ENCODE results near the gene NAALADL2.

Gene NAALADL2

GRCh38 chr3:175329373-175329772, 470.2 kb downstream of the NAALADL2 start:
- no peak overlapping the region for H3K4me3 ChIP-seq (ENCODE audit: low read depth, low read length)
- in situ Hi-C loops (cut with HindIII; ENCODE audit: low sequenced_read_pairs) = no loop called here
- TF ChIP-seq CTCF (IDR thresholded peaks at IDR 0.05; ENCODE audit: low read depth, low read length) = no peak
- DNase-seq (ENCODE audit: low read depth, low spot score) = no peak

GRCh38 chr3:175335229-175335628, 476.1 kb downstream of the NAALADL2 start:
- in situ Hi-C loops (cut with HindIII; ENCODE audit: low sequenced_read_pairs) = no loop called here
- no peak overlapping the region for H3K4me3 ChIP-seq (ENCODE audit: low read depth, low read length)
- DNase-seq (ENCODE audit: low read depth, low spot score) = no peak
- no peak for TF ChIP-seq CTCF (IDR thresholded peaks at IDR 0.05; ENCODE audit: low read depth, low read length)

- no peak overlapping the region for H3K4me3 ChIP-seq (ENCODE audit: low read depth, low read length)
- no peak for TF ChIP-seq CTCF (IDR thresholded peaks at IDR 0.05; ENCODE audit: low read depth, low read length)
- in situ Hi-C loops (cut with HindIII; ENCODE audit: low sequenced_read_pairs) = no loop called here
- DNase-seq (ENCODE audit: low read depth, low spot score) = no peak
Observed at GRCh38 chr3:175336406-175337133, 477.4 kb downstream of the NAALADL2 start.

GRCh38 chr3:175337631-175338030, 478.5 kb downstream of the NAALADL2 start:
- no peak for TF ChIP-seq CTCF (IDR thresholded peaks at IDR 0.05; ENCODE audit: low read depth, low read length)
- in situ Hi-C loops (cut with HindIII; ENCODE audit: low sequenced_read_pairs) = no loop called here
- DNase-seq (ENCODE audit: low read depth, low spot score) = no peak
- H3K4me3 ChIP-seq (ENCODE audit: low read depth, low read length) = no peak overlapping the region

- peak; percentile 77 for DNase-seq (ENCODE audit: low read depth, low spot score)
- in situ Hi-C loops (cut with HindIII; ENCODE audit: low sequenced_read_pairs) = no loop called here
- no peak for TF ChIP-seq CTCF (IDR thresholded peaks at IDR 0.05; ENCODE audit: low read depth, low read length)
Observed at GRCh38 chr3:175338775-175339535, 479.8 kb downstream of the NAALADL2 start.

GRCh38 chr3:175340338-175341015, 481.3 kb downstream of the NAALADL2 start:
- no peak for TF ChIP-seq CTCF (IDR thresholded peaks at IDR 0.05; ENCODE audit: low read depth, low read length)
- in situ Hi-C loops (cut with HindIII; ENCODE audit: low sequenced_read_pairs) = no loop called here
- DNase-seq (ENCODE audit: low read depth, low spot score) = no peak
- no peak overlapping the region for H3K4me3 ChIP-seq (ENCODE audit: low read depth, low read length)

More at GRCh38 chr3:175338775-175339535, 479.8 kb downstream of the NAALADL2 start:
- H3K4me3 ChIP-seq (ENCODE audit: low read depth, low read length) = no peak overlapping the region
